ENCODE data around the gene CACYBP.

GRCh38 chr1:174991473-174991872, 8.3 kb upstream of the CACYBP start:
- TF ChIP-seq, protein P1, sequence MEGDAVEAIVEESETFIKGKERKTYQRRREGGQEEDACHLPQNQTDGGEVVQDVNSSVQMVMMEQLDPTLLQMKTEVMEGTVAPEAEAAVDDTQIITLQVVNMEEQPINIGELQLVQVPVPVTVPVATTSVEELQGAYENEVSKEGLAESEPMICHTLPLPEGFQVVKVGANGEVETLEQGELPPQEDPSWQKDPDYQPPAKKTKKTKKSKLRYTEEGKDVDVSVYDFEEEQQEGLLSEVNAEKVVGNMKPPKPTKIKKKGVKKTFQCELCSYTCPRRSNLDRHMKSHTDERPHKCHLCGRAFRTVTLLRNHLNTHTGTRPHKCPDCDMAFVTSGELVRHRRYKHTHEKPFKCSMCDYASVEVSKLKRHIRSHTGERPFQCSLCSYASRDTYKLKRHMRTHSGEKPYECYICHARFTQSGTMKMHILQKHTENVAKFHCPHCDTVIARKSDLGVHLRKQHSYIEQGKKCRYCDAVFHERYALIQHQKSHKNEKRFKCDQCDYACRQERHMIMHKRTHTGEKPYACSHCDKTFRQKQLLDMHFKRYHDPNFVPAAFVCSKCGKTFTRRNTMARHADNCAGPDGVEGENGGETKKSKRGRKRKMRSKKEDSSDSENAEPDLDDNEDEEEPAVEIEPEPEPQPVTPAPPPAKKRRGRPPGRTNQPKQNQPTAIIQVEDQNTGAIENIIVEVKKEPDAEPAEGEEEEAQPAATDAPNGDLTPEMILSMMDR (IDR thresholded peaks at IDR 0.05; ENCODE audit: insufficient read depth, low read length, poor library complexity, severe bottlenecking): no peak
- no peak for TF ChIP-seq EZH2phosphoT487 (conservative IDR thresholded peaks at IDR 0.05; ENCODE audit: low read length)
